HEK293 (cell line): Measurements from ENCODE around the gene HAUS1.

ENCODE experiments used
- CTCF ChIA-PET: fragments of 350-600 bp; formaldehyde crosslinking; extraction: SDS; loops from one replicate; lab custom pipeline; 2021; ENCODE audit warnings: antibody characterized with exemption; lab: Yijun Ruan, JAX
- POLR2A ChIA-PET: fragments of 300-600 bp; formaldehyde crosslinking; extraction: SDS; loops from one replicate; lab custom pipeline; 2020; ENCODE audit warnings: antibody characterized with exemption, inconsistent platforms; lab: Yijun Ruan, JAX
- H3K27ac ChIP-seq: fragments of 200-500 bp; sonication (Bioruptor generic); 2 replicates; pipeline ENCODE4 v1.5.1; 2014; ENCODE audit warnings: low read depth, low read length, control low read depth, inconsistent platforms; ENCODE audit errors: extremely low read depth
- H3K36me3 ChIP-seq, 2 experiments: fragments of 200-500 bp in 1 of 2; sonication (Bioruptor generic) in 1 of 2; 1 replicate in 1 of 2; 2 replicates in 1 of 2; pipeline ENCODE4 v1.5.1; 2014 to 2017; ENCODE audit warnings: inconsistent platforms in 2 of 2, low read length in 2 of 2; ENCODE audit not compliant: control insufficient read depth in 2 of 2, insufficient read depth in 1 of 2
- H3K4me1 ChIP-seq: fragments of 200-500 bp; sonication (Bioruptor generic); 2 replicates; pipeline ENCODE4 v1.5.1; 2014; ENCODE audit warnings: mild to moderate bottlenecking, low read length, inconsistent platforms; ENCODE audit not compliant: control insufficient read depth, insufficient read depth
- H3K4me3 ChIP-seq: 2 replicates; pipeline ENCODE4 v1.5.1; 2011; ENCODE audit warnings: low read depth, mild to moderate bottlenecking, control low read depth, low read length, moderate library complexity
- H3K9me3 ChIP-seq: fragments of 200-500 bp; sonication (Bioruptor generic); 2 replicates; pipeline ENCODE4 v1.5.1; 2014; ENCODE audit warnings: low read depth, low read length, inconsistent platforms; ENCODE audit not compliant: control insufficient read depth, insufficient read depth
- ATF2 ChIP-seq: fragments of 450-650 bp; formaldehyde crosslinking; IDR thresholded peaks from 2 replicates; pipeline ENCODE4 v1.5.1; 2016; ENCODE audit warnings: missing biosample characterization, missing genetic modification characterization, low read depth
- GLI2 ChIP-seq: fragments of 450-650 bp; formaldehyde crosslinking; IDR thresholded peaks from 2 replicates; pipeline ENCODE4; 2017; ENCODE audit warnings: missing biosample characterization, missing genetic modification characterization, low read depth, borderline replicate concordance
- INSM2 ChIP-seq: fragments of 450-650 bp; formaldehyde crosslinking; IDR thresholded peaks from 2 replicates; pipeline ENCODE4 v1.5.1; 2016; ENCODE audit warnings: missing biosample characterization, missing genetic modification characterization
- KLF7 ChIP-seq: fragments of 450-650 bp; formaldehyde crosslinking; IDR thresholded peaks from 2 replicates; pipeline ENCODE4 v1.5.1; 2016; ENCODE audit warnings: missing biosample characterization, missing genetic modification characterization, borderline replicate concordance
- PRDM1 ChIP-seq: fragments of 450-650 bp; formaldehyde crosslinking; IDR thresholded peaks from 2 replicates; pipeline ENCODE4; 2016; ENCODE audit warnings: missing biosample characterization, missing genetic modification characterization
- REST ChIP-seq: fragments of 450-650 bp; formaldehyde crosslinking; IDR thresholded peaks from 2 replicates; pipeline ENCODE4 v1.5.1; 2016; ENCODE audit warnings: missing biosample characterization, missing genetic modification characterization
- ZEB2 ChIP-seq: fragments of 450-650 bp; formaldehyde crosslinking; IDR thresholded peaks from 2 replicates; pipeline ENCODE4 v1.5.1; 2016; ENCODE audit warnings: missing biosample characterization, missing genetic modification characterization
- ZFHX2 ChIP-seq: fragments of 450-650 bp; formaldehyde crosslinking; conservative IDR thresholded peaks from 2 replicates; pipeline ENCODE4 v1.5.1; 2016; ENCODE audit warnings: missing biosample characterization, missing genetic modification characterization
- ZNF16 ChIP-seq: fragments of 450-650 bp; formaldehyde crosslinking; IDR thresholded peaks from 2 replicates; pipeline ENCODE4 v1.5.1; 2016; ENCODE audit warnings: low read depth, missing biosample characterization, missing genetic modification characterization
- ZNF202 ChIP-seq: fragments of 450-650 bp; formaldehyde crosslinking; IDR thresholded peaks from 2 replicates; pipeline ENCODE4 v1.5.1; 2016; ENCODE audit warnings: missing biosample characterization, missing genetic modification characterization, borderline replicate concordance
- ZNF221 ChIP-seq: fragments of 450-650 bp; formaldehyde crosslinking; IDR thresholded peaks from 2 replicates; pipeline ENCODE4 v1.5.1; 2017; ENCODE audit warnings: missing biosample characterization, missing genetic modification characterization, borderline replicate concordance
- ZNF248 ChIP-seq: fragments of 450-650 bp; formaldehyde crosslinking; IDR thresholded peaks from 2 replicates; pipeline ENCODE4 v1.5.1; 2017; ENCODE audit warnings: missing biosample characterization, missing genetic modification characterization
- ZNF433 ChIP-seq: fragments of 450-650 bp; formaldehyde crosslinking; IDR thresholded peaks from 2 replicates; pipeline ENCODE4 v1.5.1; 2016; ENCODE audit warnings: missing biosample characterization, missing genetic modification characterization, low read depth
- ZNF48 ChIP-seq: fragments of 450-650 bp; formaldehyde crosslinking; IDR thresholded peaks from 2 replicates; pipeline ENCODE4 v1.5.1; 2016; ENCODE audit warnings: missing biosample characterization, missing genetic modification characterization
- ZNF518A ChIP-seq: fragments of 450-650 bp; formaldehyde crosslinking; conservative IDR thresholded peaks from 2 replicates; pipeline ENCODE4 v1.5.1; 2016; ENCODE audit warnings: low read depth, missing biosample characterization, missing genetic modification characterization
- ZNF629 ChIP-seq: fragments of 450-650 bp; formaldehyde crosslinking; IDR thresholded peaks from 2 replicates; pipeline ENCODE4 v1.5.1; 2017; ENCODE audit warnings: missing biosample characterization, missing genetic modification characterization
- ZNF654 ChIP-seq: fragments of 450-650 bp; formaldehyde crosslinking; IDR thresholded peaks from 2 replicates; pipeline ENCODE4 v1.5.1; 2016; ENCODE audit warnings: low read depth, missing biosample characterization, missing genetic modification characterization
- ZNF830 ChIP-seq: fragments of 450-650 bp; IDR thresholded peaks from 2 replicates; pipeline ENCODE4 v1.5.0; 2018; ENCODE audit warnings: missing biosample characterization, missing genetic modification characterization, low read depth, mild to moderate bottlenecking, moderate library complexity
- ZXDB ChIP-seq: fragments of 450-650 bp; formaldehyde crosslinking; IDR thresholded peaks from 2 replicates; pipeline ENCODE4 v1.5.1; 2016; ENCODE audit warnings: missing biosample characterization, missing genetic modification characterization

HAUS1 gene

GRCh38 chr18:46096651-46097300, 7.4 kb upstream of the HAUS1 start (continued):
- TF ChIP-seq ZNF830 (no peak), ZNF202 (no peak)

- Histone ChIP-seq H3K4me3 (peak overlapping the region; percentile 99), H3K9me3 (no peaks in the 10 kb centered on the region), H3K36me3 (peaks cover 25 to 35% of the 10 kb centered on the region in 2 experiments), H3K4me1 (peaks cover 7% of the 10 kb centered on the region; the same call in 1 of the 2 replicates), H3K27ac (peak overlapping the region; percentile 88)
- POLR2A ChIA-PET, result interaction anchor here (0.7 to 1.7 kb wide), 5 partner anchors 10 to 24 kb away, joined by 3 to 5 read pairs (median 3); no protein-coding TSS in a partner anchor
- TF ChIP-seq ZEB2 (tag by site-specific recombination) (no peak), ZNF16 (tag by site-specific recombination) (no peak), ZNF221 (tag by site-specific recombination) (no peak), ZNF629 (tag by site-specific recombination) (no peak), ZNF248 (no peak), ATF2 (tag by site-specific recombination) (no peak), ZNF48 (tag by site-specific recombination) (no peak), ZNF654 (tag by site-specific recombination) (no peak)
- CTCF ChIA-PET, result interaction anchor here (0.6 to 1.6 kb wide), 4 partner anchors 12 to 76 kb away, joined by 3 to 7 read pairs (median 4); a partner anchor contains a TSS
Observed at GRCh38 chr18:46097431-46097800, 6.8 kb upstream of the HAUS1 start.

- Histone ChIP-seq H3K9me3 (no peaks in the 10 kb centered on the region), H3K27ac (peak within 1 kb of the TSS; percentile 88), H3K36me3 (peaks cover 21 to 29% of the 10 kb centered on the region in 2 experiments), H3K4me3 (peak within 1 kb of the TSS; percentile 99), H3K4me1 (peaks cover 7% of the 10 kb centered on the region; the same call in 1 of the 2 replicates)
- POLR2A ChIA-PET, result interaction anchor here (0.5 to 1.7 kb wide), 8 partner anchors 10 to 347 kb away, joined by 3 to 7 read pairs (median 3); no protein-coding TSS in a partner anchor
- CTCF ChIA-PET, result interaction anchor here (0.6 to 1.3 kb wide), 5 partner anchors 12 to 554 kb away, joined by 3 to 7 read pairs (median 4); a partner anchor contains a TSS
- TF ChIP-seq ZFHX2 (tag by site-specific recombination) (peak; percentile 43), ZNF433 (no peak), KLF7 (tag by site-specific recombination) (peak; percentile 58; the same call in 1 of the 2 replicates), INSM2 (0 out of 2 replicates have a peak, but pooled peaks have one; percentile 26), ZXDB (tag by site-specific recombination) (peak; percentile 82), REST (tag by site-specific recombination) (peak; percentile 74), GLI2 (no peak), PRDM1 (tag by site-specific recombination) (no peak), ZNF518A (peak; percentile 53)
Observed at GRCh38 chr18:46097801-46098615, 6.2 kb upstream of the HAUS1 start, which contains the start of gene ATP5F1A. Gene ATP5F1A (minus strand): TSS chr18:46098296. CDS start chr18:46098231, 65 bp downstream.
